Testis (tissue), 2 donors: Measurements from ENCODE around the gene TNNI3K.

Experiments
- POLR2A ChIP-seq: fragments of 450-650 bp; IDR thresholded peaks from one replicate; pipeline ENCODE4 v1.6.1; 2017; ENCODE audit warnings: antibody characterized with exemption, mild to moderate bottlenecking, moderate library complexity
- TF ChIP-seq, protein P1 (sequence below), 3 experiments: fragments of 450-650 bp in 2 of 3; fragments of 200-600 bp in 1 of 3; sonication (generic) in 1 of 3; IDR thresholded peaks; one replicate each; pipeline ENCODE4 v1.5.1; 2016 to 2019; ENCODE audit warnings: antibody characterized with exemption in 3 of 3, mild to moderate bottlenecking in 2 of 3, moderate library complexity in 1 of 3

DNA sequence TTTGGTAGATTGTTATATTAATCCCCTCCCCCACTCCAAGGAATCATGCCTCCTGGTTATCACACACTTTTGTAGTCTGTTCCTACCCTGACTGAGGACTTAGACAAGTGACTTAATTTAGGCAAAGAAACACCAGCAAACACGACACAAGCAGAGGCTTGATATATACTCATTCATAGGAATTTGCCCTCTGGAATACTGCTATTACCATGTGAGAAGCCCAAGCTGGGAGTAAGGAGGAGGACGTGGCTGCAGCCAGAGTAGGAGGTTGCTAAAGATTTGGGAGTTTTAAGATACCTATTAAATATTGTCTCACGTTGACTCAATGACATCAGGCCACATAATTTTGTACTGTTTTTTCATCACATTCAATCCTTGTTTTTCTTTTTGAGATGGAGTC lies 177.1 kb downstream of the TNNI3K start:
- TF ChIP-seq, protein P1, sequence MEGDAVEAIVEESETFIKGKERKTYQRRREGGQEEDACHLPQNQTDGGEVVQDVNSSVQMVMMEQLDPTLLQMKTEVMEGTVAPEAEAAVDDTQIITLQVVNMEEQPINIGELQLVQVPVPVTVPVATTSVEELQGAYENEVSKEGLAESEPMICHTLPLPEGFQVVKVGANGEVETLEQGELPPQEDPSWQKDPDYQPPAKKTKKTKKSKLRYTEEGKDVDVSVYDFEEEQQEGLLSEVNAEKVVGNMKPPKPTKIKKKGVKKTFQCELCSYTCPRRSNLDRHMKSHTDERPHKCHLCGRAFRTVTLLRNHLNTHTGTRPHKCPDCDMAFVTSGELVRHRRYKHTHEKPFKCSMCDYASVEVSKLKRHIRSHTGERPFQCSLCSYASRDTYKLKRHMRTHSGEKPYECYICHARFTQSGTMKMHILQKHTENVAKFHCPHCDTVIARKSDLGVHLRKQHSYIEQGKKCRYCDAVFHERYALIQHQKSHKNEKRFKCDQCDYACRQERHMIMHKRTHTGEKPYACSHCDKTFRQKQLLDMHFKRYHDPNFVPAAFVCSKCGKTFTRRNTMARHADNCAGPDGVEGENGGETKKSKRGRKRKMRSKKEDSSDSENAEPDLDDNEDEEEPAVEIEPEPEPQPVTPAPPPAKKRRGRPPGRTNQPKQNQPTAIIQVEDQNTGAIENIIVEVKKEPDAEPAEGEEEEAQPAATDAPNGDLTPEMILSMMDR (IDR thresholded peaks at IDR 0.05) = no peak
- TF ChIP-seq POLR2A = no peak
